ENCODE data around the gene MAP3K14.
A peak's percentile ranks its signal among the peaks of the same experiment; 100 is the strongest.

The MAP3K14 gene

DNA sequence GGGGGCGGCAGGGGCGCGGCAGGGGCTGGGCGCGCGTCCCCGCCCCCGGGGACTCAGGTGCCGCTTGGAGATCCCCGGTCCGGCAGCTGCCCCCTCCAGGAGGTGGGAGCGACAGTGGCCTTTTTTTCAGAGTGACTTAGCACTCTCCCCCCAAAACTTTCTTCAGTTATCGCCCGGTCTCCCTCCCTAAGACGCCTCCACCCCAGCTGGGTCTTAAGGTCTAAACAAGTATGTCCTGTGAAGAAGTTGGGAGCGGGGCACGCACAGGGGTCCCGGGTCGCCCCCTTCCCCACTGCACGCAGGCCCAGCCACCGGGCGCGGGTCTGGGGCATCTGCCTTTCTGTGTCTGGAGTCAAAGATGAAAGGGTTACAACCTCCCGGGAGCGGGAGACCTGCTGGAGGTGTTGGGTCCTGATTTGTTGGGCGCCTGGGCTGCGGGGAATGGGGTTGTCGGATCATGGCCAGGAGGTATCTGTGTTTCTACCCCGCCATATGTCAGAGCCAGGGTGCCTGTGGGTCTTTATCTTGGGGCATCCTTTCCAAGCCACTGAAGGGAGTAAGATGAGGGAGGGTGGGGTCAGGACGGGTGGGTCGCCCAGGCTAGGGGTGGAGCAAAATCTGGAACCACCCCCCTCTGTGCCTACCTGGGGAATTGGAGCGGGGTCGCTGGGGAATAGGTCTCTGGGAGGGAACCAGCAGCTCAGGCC is 94.4 kb downstream of the MAP3K14 start:
- DNase-seq (ENCODE audit: low spot score) = no peak

DNA sequence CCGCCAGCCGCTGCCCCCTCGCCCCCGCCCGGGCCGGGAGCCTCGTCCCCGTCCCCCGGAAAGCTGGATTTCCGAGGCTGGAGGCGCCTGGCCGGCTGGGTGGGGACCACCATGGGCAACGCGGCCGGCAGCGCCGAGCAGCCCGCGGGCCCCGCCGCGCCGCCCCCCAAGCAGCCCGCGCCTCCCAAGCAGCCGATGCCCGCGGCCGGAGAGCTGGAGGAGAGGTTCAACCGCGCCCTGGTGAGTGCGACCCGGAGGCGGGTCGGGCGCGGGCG is 94.9 kb downstream of the MAP3K14 start:
- DNase-seq (ENCODE audit: low spot score) = no peak

DNA sequence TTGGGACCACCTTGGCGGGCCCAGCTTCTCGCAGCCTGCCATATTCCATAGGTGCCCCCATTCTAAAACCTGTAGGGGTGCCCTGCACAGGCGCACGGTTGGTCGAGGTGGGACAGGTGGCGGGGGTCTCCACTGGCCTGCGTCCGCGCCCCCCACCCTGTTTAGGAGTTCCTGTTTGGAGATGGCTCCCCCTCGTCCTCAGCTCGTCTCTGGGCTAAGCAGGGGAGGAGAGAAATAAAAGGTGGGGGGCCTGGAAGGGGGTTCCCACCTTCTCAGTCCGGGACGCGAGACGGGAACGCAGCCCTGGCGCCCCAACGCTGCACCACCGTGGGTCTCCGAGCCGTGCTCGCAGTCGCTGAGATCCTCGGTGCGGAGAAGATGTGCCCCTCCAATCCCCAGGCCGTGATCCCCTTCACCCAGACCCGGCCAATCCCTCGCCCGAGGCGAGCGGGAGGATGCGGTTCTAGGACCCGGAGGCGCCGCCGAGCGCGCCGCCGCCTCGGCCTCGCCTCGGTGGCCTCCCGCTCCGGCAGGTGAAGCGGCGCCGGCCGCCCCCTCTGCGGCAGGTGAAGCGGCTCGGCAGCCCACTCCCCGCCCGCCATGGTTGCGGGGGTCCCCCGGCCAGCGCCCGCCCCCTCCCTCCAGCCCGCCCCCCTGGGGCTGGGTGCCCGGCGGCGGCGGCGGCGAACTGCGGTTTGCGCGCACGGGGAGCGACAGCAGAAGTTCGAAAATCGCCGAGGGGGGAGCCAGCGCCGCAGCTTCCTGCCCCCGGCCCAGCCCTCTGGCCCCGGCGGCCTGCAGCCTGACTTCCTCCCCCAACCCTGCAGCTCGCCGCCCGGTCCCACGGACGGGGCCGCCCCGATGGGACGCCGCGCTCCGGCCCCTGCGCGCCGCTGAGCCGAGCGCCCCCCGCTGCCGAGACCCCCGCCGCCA is 95.5 kb downstream of the MAP3K14 start, which contains the start of gene FMNL1:
FMNL1 (plus strand) TSS at position 805 of the 933 bp plus-strand sequence. CDS start 240 bp downstream, outside the sequence.
- DNase-seq (ENCODE audit: low spot score) = peak; percentile 56

DNA sequence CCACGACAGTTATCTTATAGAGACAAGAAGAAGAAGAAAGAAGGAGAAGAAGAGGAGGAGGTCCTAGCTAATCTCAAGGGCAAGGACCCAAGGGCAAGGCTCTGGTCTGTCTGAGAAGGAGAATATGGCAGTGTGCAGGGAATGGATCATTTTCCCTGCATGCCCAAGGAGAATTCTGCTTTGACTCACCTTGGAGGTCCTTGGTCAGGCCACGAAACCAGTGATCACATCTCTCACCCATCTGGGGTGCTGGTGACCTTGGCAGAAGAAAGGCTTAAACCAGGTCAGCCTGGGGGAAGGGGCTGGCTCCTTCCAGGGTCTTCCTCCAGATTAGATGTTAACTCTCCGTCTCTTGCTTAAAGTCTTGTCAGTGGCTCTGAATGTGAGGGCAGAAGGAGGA is 96.7 kb downstream of the MAP3K14 start:
- no peak for DNase-seq (ENCODE audit: low spot score)

DNA sequence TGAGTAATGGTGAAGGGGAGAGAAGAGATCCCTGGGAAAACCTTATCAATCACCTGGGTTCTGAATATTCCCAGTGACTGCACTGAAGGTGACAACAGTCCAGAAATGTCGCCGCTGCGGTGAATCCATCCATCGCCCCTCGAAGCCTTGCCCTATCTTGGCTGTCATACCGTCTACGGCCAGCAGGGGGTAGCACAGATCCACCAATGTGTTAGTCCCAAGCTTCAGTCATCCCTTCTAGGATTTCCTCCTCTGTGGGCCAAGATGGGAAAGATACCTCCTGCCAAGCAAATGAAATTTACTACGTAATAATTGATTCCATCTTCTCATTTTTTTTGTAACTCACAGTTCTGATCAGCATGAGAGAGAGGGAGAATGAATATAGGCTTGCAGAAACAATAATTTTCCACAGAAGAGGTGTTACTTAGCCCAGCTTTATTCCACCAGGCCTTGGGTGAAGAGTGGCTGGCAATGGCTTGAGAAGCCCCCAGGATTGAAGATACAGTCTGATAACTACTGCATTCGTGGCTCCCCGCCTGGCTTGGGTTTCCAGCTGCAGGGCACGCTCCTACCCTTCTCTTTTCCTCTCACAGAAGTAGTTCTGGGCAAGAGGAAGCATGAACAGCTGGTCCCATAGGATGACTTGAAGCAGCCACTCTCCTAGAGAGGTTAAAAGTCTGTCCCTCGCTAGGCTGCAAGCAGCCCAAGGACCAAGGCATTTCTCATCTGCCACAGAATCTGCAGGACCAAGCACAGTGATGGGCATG is 97.7 kb downstream of the MAP3K14 start:
- peak; percentile 85 for DNase-seq (ENCODE audit: low spot score)

All from AG20443 (cell line).